Liver (tissue), 9 donors: ENCODE measurements around the gene KLK10. TPM values are rescaled to one million over a fixed set of nuclear protein-coding genes. Genes with fewer than 3 reads are reported as not detected.

Experiments used
- DNase-seq: peaks from one replicate; pipeline ENCODE4 v3.0.0-alpha.2; 2017; ENCODE audit warnings: low spot score
- H3K27ac ChIP-seq, 2 donors: one replicate each; pipeline ENCODE4 v1.7.0; 2013; ENCODE audit warnings: inconsistent platforms in 2 of 2, low read length in 2 of 2, control low read depth in 1 of 2, low read depth in 1 of 2, mild to moderate bottlenecking in 1 of 2
- H3K27me3 ChIP-seq, 4 donors: one replicate each; pipeline versions ENCODE4 v1.6.1 to v1.7.0; 2013; ENCODE audit warnings: low read length in 3 of 4, inconsistent platforms in 1 of 4, mild to moderate bottlenecking in 1 of 4, moderate library complexity in 1 of 4; ENCODE audit not compliant: control insufficient read depth in 4 of 4, insufficient read depth in 4 of 4
- H3K36me3 ChIP-seq, 4 donors: one replicate each; pipeline versions ENCODE4 v1.6.1 to v1.7.0; 2013; ENCODE audit warnings: low read length in 3 of 4, mild to moderate bottlenecking in 3 of 4, low read depth in 1 of 4, moderate library complexity in 1 of 4; ENCODE audit not compliant: control insufficient read depth in 4 of 4, insufficient read depth in 3 of 4
- H3K4me1 ChIP-seq, 4 donors: one replicate each; pipeline versions ENCODE4 v1.6.1 to v1.7.0; 2013; ENCODE audit warnings: low read length in 3 of 4, mild to moderate bottlenecking in 3 of 4, moderate library complexity in 1 of 4; ENCODE audit not compliant: control insufficient read depth in 4 of 4, insufficient read depth in 4 of 4
- H3K4me3 ChIP-seq, 3 donors: one replicate each; pipeline versions ENCODE4 v1.6.1 to v1.7.0; 2013; ENCODE audit warnings: low read length in 3 of 3, control low read depth in 1 of 3, low read depth in 1 of 3, mild to moderate bottlenecking in 1 of 3
- H3K9ac ChIP-seq, 2 donors: one replicate each; pipeline ENCODE4 v1.7.0; 2013; ENCODE audit warnings: low read length in 2 of 2, mild to moderate bottlenecking in 2 of 2, moderate library complexity in 2 of 2, control low read depth in 1 of 2, low read depth in 1 of 2
- H3K9me3 ChIP-seq, 4 donors: one replicate each; pipeline versions ENCODE4 v1.6.1 to v1.7.0; 2013; ENCODE audit warnings: low read length in 3 of 4; ENCODE audit not compliant: control insufficient read depth in 4 of 4
- EGR1 ChIP-seq, 2 donors: IDR thresholded peaks; 2 replicates each; pipeline ENCODE4 v1.6.1; 2016 to 2018; ENCODE audit warnings: antibody characterized with exemption in 2 of 2, low read depth in 2 of 2
- FOXA1 ChIP-seq: IDR thresholded peaks from 2 replicates; pipeline ENCODE4 v1.6.1; 2016; ENCODE audit warnings: antibody characterized with exemption
- FOXA2 ChIP-seq: IDR thresholded peaks from 2 replicates; pipeline ENCODE4 v1.6.1; 2016; ENCODE audit warnings: antibody characterized with exemption
- GABPA ChIP-seq, 2 donors: IDR thresholded peaks in 1 of 2; conservative IDR thresholded peaks in 1 of 2; 2 replicates each; pipeline ENCODE4 v1.6.1; 2016; ENCODE audit warnings: antibody characterized with exemption in 2 of 2, mild to moderate bottlenecking in 1 of 2, moderate library complexity in 1 of 2
- HNF4A ChIP-seq, 2 donors: conservative IDR thresholded peaks; 2 replicates each; pipeline ENCODE4 v1.6.1; 2016; ENCODE audit warnings: antibody characterized with exemption in 2 of 2, mild to moderate bottlenecking in 2 of 2
- HNF4G ChIP-seq: IDR thresholded peaks from 2 replicates; pipeline ENCODE4 v1.6.1; 2016; ENCODE audit warnings: antibody characterized with exemption
- JUND ChIP-seq, 2 donors: IDR thresholded peaks; 2 replicates each; pipeline ENCODE4 v1.6.1; 2016; ENCODE audit warnings: antibody characterized with exemption in 2 of 2
- NR2F2 ChIP-seq: IDR thresholded peaks from 2 replicates; pipeline ENCODE4 v1.6.1; 2016; ENCODE audit warnings: antibody characterized with exemption
- RAD21 ChIP-seq, 2 donors: IDR thresholded peaks; 2 replicates each; pipeline ENCODE4 v1.6.1; 2016; ENCODE audit warnings: antibody characterized with exemption in 2 of 2, mild to moderate bottlenecking in 2 of 2
- RXRA ChIP-seq, 2 donors: IDR thresholded peaks; 2 replicates each; pipeline ENCODE4 v1.6.1; 2017 to 2018; ENCODE audit warnings: antibody characterized with exemption in 2 of 2, mild to moderate bottlenecking in 1 of 2
- SP1 ChIP-seq: IDR thresholded peaks from 2 replicates; pipeline ENCODE4 v1.6.1; 2018; ENCODE audit warnings: antibody characterized with exemption, mild to moderate bottlenecking
- TAF1 ChIP-seq: conservative IDR thresholded peaks from 2 replicates; pipeline ENCODE4 v1.6.1; 2016; ENCODE audit warnings: antibody characterized with exemption, mild to moderate bottlenecking
- YY1 ChIP-seq: IDR thresholded peaks from 2 replicates; pipeline ENCODE4 v1.6.1; 2016; ENCODE audit warnings: antibody characterized with exemption, mild to moderate bottlenecking
- WGBS: extraction: QIAGEN DNeasy Blood & Tissue Kit; methylation state at CpG from one replicate; pipeline ENCODE4 v1.1.7; 2013; 5-methylcytosine and 5-hydroxymethylcytosine counted together
- polyA plus RNA-seq, 2 donors: library from polyadenylated mRNA; stranded (reverse) in 1 of 2; unstranded in 1 of 2; fragments of 200-250 nt in 1 of 2; fragments of >200 nt in 1 of 2; fragmentation: Nextera tagmentation in 1 of 2; extraction: Ambion mirVana in 1 of 2; gene quantifications; one replicate each; pipeline versions ENCODE4 v1.2.1 to v1.2.3, GENCODE V29; 2013 to 2015
- total RNA-seq, 2 donors: library from RNA; depleted of rRNA; stranded (reverse); fragments of >200 nt; gene quantifications; one replicate each; pipeline ENCODE4 v1.2.3, GENCODE V29; 2014
- TF ChIP-seq, protein P1 (sequence below): IDR thresholded peaks from 2 replicates; pipeline ENCODE4 v1.6.1; 2016; ENCODE audit warnings: antibody characterized with exemption
- TF ChIP-seq, protein P2 (sequence below): IDR thresholded peaks from 2 replicates; pipeline ENCODE4 v1.6.1; 2016; ENCODE audit warnings: antibody characterized with exemption
- TF ChIP-seq, protein P3 (sequence below): IDR thresholded peaks from 2 replicates; pipeline ENCODE4 v1.6.1; 2016; ENCODE audit warnings: antibody characterized with exemption
- TF ChIP-seq, protein P4 (sequence below): fragments of 150-350 bp; IDR thresholded peaks from 2 replicates; pipeline ENCODE4 v1.5.1; 2017; ENCODE audit warnings: improper control_type of control experiment, low read depth, low read length; ENCODE audit not compliant: missing input control
- TF ChIP-seq, protein P5 (sequence below): IDR thresholded peaks from 2 replicates; pipeline ENCODE4 v1.6.1; 2016; ENCODE audit warnings: antibody characterized with exemption, mild to moderate bottlenecking
- donor health status: healthy.
- donor health status: healthy.
- donor health status: healthy.
- donor health status: healthy.
- donor health status: healthy.

The KLK10 gene
- total and polyA plus RNA-seq, 4 donors = 0.06 TPM; not detected in 3

DNA sequence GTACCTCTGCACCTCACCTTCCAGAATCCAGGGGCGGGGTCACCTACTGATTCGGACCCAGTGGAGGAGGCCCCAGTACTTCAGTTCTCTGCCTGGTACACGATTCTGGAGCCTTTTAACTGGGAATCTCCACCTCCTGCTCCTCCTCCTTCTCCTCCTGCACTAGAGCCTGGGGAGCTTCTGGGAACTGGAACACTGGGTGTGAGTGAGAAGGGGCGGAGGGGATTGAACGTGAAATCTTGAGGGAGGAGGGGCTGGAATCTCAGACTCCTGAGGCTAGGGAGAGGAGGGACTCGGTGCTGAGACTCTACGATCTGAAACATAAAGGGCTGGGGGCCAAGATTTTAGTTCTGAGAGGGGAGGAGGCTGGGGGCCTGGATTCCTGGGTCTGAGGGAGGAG lies 18.0 kb downstream of the KLK10 start, which contains the start of gene KLK8:
KLK8 (minus strand) TSS at position 90 of the 400 bp plus-strand sequence. CDS start 437 bp downstream, outside the sequence.
- Histone ChIP-seq H3K27me3 (peaks cover 0 to 4% (median under 1%) of the 10 kb centered on the region in 4 donors), H3K27ac (no peak within 1 kb of the TSS)

DNA sequence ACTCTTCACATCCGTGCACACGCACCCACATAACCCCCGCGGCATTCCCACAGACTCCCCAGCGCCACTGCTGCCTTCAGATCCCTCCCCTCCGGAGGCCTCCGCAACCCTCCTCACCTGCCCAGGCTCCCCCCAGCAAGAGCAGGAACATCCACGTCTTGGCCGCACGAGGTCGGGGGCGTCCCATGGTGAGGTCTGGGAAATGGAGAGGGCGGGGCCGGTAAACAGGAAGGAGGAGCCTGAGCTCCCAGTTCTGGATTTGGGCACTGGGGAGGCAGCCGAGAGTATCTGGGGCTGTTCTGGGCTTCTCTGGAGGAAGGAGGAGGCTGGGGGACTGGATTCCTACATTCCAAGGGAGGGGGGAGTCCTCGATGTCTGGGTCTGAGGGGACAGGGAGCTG lies 18.5 kb downstream of the KLK10 start:
- DNase-seq = no peak
- H3K9me3 ChIP-seq = no peaks in the 10 kb centered on the region
- no peaks in the 10 kb centered on the region for H3K36me3 ChIP-seq
- H3K27me3 ChIP-seq = peaks cover 0 to 4% (median under 1%) of the 10 kb centered on the region in 4 donors
- H3K4me3 ChIP-seq = no peak overlapping the region
- H3K27ac ChIP-seq = no peak overlapping the region
- no peaks in the 10 kb centered on the region for H3K4me1 ChIP-seq
- no peak overlapping the region for H3K9ac ChIP-seq
- 36% methylated on average over 16 of the region's 16 CpGs for WGBS
- TF ChIP-seq RXRA (IDR thresholded peaks at IDR 0.05) (no peak), GABPA (IDR thresholded peaks at IDR 0.05 in 1 of 2, conservative IDR thresholded peaks at IDR 0.05 in 1 of 2) (no peak), EGR1 (IDR thresholded peaks at IDR 0.05; ENCODE audit: low read depth in 2 of 2) (no peak), JUND (IDR thresholded peaks at IDR 0.05) (no peak), FOXA1 (no peak), HNF4G (no peak), SP1 (no peak), YY1 (no peak), NR2F2 (no peak), RAD21 (IDR thresholded peaks at IDR 0.05) (no peak)
- TF ChIP-seq, protein P1, sequence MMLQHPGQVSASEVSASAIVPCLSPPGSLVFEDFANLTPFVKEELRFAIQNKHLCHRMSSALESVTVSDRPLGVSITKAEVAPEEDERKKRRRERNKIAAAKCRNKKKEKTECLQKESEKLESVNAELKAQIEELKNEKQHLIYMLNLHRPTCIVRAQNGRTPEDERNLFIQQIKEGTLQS = no peak
- TF ChIP-seq, protein P2, sequence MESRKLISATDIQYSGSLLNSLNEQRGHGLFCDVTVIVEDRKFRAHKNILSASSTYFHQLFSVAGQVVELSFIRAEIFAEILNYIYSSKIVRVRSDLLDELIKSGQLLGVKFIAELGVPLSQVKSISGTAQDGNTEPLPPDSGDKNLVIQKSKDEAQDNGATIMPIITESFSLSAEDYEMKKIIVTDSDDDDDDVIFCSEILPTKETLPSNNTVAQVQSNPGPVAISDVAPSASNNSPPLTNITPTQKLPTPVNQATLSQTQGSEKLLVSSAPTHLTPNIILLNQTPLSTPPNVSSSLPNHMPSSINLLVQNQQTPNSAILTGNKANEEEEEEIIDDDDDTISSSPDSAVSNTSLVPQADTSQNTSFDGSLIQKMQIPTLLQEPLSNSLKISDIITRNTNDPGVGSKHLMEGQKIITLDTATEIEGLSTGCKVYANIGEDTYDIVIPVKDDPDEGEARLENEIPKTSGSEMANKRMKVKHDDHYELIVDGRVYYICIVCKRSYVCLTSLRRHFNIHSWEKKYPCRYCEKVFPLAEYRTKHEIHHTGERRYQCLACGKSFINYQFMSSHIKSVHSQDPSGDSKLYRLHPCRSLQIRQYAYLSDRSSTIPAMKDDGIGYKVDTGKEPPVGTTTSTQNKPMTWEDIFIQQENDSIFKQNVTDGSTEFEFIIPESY = no peak
- TF ChIP-seq, protein P3, sequence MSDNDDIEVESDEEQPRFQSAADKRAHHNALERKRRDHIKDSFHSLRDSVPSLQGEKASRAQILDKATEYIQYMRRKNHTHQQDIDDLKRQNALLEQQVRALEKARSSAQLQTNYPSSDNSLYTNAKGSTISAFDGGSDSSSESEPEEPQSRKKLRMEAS = no peak

More for the DNA sequence above, 18.0 kb downstream of the KLK10 start, which contains the start of gene KLK8:
- Histone ChIP-seq H3K9me3 (no peaks in the 10 kb centered on the region), H3K4me1 (no peaks in the 10 kb centered on the region), H3K36me3 (no peaks in the 10 kb centered on the region), H3K4me3 (no peak within 1 kb of the TSS), H3K9ac (no peak within 1 kb of the TSS)
- DNase-seq = no peak
- WGBS = 30% methylated on average over 7 of the region's 7 CpGs
- TF ChIP-seq, protein P2 = no peak
- no peak for TF ChIP-seq FOXA1
- no peak for TF ChIP-seq JUND (IDR thresholded peaks at IDR 0.05)
- TF ChIP-seq, protein P4, sequence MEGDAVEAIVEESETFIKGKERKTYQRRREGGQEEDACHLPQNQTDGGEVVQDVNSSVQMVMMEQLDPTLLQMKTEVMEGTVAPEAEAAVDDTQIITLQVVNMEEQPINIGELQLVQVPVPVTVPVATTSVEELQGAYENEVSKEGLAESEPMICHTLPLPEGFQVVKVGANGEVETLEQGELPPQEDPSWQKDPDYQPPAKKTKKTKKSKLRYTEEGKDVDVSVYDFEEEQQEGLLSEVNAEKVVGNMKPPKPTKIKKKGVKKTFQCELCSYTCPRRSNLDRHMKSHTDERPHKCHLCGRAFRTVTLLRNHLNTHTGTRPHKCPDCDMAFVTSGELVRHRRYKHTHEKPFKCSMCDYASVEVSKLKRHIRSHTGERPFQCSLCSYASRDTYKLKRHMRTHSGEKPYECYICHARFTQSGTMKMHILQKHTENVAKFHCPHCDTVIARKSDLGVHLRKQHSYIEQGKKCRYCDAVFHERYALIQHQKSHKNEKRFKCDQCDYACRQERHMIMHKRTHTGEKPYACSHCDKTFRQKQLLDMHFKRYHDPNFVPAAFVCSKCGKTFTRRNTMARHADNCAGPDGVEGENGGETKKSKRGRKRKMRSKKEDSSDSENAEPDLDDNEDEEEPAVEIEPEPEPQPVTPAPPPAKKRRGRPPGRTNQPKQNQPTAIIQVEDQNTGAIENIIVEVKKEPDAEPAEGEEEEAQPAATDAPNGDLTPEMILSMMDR = no peak
- TF ChIP-seq FOXA2 = no peak
- no peak for TF ChIP-seq TAF1
- TF ChIP-seq GABPA (IDR thresholded peaks at IDR 0.05 in 1 of 2, conservative IDR thresholded peaks at IDR 0.05 in 1 of 2) = no peak
- TF ChIP-seq, protein P5, sequence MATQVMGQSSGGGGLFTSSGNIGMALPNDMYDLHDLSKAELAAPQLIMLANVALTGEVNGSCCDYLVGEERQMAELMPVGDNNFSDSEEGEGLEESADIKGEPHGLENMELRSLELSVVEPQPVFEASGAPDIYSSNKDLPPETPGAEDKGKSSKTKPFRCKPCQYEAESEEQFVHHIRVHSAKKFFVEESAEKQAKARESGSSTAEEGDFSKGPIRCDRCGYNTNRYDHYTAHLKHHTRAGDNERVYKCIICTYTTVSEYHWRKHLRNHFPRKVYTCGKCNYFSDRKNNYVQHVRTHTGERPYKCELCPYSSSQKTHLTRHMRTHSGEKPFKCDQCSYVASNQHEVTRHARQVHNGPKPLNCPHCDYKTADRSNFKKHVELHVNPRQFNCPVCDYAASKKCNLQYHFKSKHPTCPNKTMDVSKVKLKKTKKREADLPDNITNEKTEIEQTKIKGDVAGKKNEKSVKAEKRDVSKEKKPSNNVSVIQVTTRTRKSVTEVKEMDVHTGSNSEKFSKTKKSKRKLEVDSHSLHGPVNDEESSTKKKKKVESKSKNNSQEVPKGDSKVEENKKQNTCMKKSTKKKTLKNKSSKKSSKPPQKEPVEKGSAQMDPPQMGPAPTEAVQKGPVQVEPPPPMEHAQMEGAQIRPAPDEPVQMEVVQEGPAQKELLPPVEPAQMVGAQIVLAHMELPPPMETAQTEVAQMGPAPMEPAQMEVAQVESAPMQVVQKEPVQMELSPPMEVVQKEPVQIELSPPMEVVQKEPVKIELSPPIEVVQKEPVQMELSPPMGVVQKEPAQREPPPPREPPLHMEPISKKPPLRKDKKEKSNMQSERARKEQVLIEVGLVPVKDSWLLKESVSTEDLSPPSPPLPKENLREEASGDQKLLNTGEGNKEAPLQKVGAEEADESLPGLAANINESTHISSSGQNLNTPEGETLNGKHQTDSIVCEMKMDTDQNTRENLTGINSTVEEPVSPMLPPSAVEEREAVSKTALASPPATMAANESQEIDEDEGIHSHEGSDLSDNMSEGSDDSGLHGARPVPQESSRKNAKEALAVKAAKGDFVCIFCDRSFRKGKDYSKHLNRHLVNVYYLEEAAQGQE = no peak
- no peak for TF ChIP-seq NR2F2
- no peak for TF ChIP-seq YY1
- TF ChIP-seq EGR1 (IDR thresholded peaks at IDR 0.05; ENCODE audit: low read depth in 2 of 2) = no peak
- no peak for TF ChIP-seq SP1
- no peak for TF ChIP-seq HNF4A (conservative IDR thresholded peaks at IDR 0.05)
- TF ChIP-seq, protein P3 = no peak
- TF ChIP-seq RAD21 (IDR thresholded peaks at IDR 0.05) = no peak
- no peak for TF ChIP-seq HNF4G
